Thyroid gland (tissue), 4 donors: ENCODE data around the gene IMP3.

ENCODE experiments used
- POLR2A ChIP-seq, 2 donors: fragments of 450-650 bp; IDR thresholded peaks; one replicate each; pipeline ENCODE4 v1.6.1; 2017; ENCODE audit warnings: antibody characterized with exemption in 2 of 2, mild to moderate bottlenecking in 2 of 2, moderate library complexity in 1 of 2
- TF ChIP-seq, protein P1 (sequence below), 6 experiments: fragments of 200-600 bp in 3 of 6; fragments of 450-650 bp in 3 of 6; sonication (generic) in 3 of 6; IDR thresholded peaks; one replicate each; pipeline ENCODE4 v1.5.1; 2016 to 2019; ENCODE audit warnings: antibody characterized with exemption in 6 of 6, mild to moderate bottlenecking in 2 of 6, inconsistent platforms in 1 of 6, moderate library complexity in 1 of 6

DNA sequence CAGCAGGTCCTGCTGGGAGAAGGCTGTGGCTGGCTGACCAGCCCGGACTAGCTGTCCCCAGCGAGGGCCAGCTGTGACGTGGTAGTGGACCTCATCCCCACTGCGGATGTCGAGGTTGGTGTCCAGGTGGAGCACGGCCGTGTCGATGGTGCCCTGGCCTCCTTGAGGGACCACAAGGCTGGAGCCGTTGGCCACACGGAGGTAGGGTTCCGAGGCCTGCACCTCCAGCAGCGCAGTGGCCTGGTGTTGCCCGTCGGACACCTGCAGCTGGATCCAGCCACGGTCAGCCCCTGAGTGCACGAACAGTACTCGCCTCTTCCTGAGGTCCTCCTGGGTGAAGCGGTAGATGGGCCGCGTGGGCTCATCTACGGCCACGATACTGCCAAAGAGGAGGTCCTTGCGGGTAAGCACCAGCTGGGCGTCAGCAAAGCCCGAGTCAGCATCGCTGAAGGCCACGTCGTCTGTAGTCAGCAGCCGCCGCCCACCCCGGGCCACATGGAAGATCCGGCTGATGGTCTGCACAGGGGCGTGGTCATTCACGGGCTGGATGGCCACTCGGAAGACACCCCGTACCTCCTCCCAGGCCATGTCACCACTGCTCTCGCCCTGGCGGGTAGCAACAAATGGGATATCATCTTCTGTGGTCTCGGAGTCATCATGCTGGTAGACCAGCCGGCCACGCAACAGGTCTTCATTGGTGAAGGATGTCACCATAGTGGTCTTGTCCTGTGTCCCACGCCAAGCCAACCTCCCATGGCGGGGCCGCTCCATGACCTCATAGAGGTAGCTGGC, 47.7 kb upstream of the IMP3 start:
- TF ChIP-seq, protein P1, sequence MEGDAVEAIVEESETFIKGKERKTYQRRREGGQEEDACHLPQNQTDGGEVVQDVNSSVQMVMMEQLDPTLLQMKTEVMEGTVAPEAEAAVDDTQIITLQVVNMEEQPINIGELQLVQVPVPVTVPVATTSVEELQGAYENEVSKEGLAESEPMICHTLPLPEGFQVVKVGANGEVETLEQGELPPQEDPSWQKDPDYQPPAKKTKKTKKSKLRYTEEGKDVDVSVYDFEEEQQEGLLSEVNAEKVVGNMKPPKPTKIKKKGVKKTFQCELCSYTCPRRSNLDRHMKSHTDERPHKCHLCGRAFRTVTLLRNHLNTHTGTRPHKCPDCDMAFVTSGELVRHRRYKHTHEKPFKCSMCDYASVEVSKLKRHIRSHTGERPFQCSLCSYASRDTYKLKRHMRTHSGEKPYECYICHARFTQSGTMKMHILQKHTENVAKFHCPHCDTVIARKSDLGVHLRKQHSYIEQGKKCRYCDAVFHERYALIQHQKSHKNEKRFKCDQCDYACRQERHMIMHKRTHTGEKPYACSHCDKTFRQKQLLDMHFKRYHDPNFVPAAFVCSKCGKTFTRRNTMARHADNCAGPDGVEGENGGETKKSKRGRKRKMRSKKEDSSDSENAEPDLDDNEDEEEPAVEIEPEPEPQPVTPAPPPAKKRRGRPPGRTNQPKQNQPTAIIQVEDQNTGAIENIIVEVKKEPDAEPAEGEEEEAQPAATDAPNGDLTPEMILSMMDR (IDR thresholded peaks at IDR 0.05) = no peak
- TF ChIP-seq POLR2A (IDR thresholded peaks at IDR 0.05) = no peak
